DOHH2 (cell line): ENCODE data around the gene CMSS1.

ENCODE experiments used
- CTCF ChIP-seq: fragments of 200-600 bp; sonication (generic); IDR thresholded peaks from one replicate; pipeline ENCODE4 v1.5.1; 2014; ENCODE audit warnings: antibody characterized with exemption, mild to moderate bottlenecking, low read depth, low read length; ENCODE audit not compliant: poor library complexity, severe bottlenecking
- EZH2phosphoT487 ChIP-seq: fragments of 200-600 bp; sonication (generic); IDR thresholded peaks from 2 replicates; pipeline ENCODE4 v1.6.1; 2017; ENCODE audit warnings: borderline replicate concordance, mild to moderate bottlenecking, antibody characterized with exemption, low read length, moderate library complexity, mixed read lengths

DNA sequence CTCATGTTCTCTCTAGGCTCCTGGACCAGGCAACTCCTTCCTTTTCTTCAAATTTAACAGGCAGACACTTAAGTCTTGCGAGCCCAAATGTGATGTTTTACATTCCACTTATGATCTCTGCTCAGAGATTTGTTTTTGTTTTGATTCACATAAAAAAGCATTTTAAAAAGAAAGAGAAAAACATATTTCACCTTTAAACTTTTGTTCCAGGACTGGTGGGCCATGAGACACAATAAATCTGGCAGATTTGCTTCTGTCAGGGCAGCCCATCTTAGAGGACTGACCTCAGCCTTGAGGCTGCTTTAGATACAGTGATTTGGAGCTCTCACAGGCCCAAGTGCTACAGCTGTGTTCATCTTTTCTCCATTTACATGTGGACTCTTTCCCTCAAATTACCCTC lies 52.0 kb downstream of the CMSS1 start:
- TF ChIP-seq CTCF = no peak
- no peak for TF ChIP-seq EZH2phosphoT487
